Measurements from ENCODE around the gene ZG16B. TPM values are rescaled to one million over a fixed set of nuclear protein-coding genes. Genes with fewer than 3 reads are reported as not detected.

Gene ZG16B
- total RNA-seq, 2 experiments from 2014 or later: 0.22 to 0.64 TPM

DNA sequence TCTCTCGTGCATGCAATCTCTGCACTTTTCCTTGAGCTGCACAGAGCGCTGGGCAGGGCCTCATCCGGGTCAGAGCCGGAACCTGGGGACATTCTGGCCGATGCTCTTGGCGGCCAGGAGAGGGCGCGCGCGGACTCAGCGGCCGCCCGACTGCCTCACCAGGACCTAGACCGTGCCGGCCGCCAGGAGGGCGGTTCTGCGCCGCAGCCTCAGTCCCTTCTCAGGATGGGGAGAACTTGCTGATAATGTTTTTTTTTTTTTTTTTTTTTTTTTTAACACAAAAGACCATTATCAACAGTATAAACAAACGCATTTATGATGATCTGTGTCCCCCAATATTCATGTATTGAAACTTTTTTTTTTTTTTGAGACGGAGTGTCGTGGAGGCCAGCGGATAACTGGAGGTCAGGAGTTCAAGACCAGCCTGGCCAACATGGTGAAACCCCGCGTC, 44.8 kb downstream of the ZG16B start:
- Mint-ChIP-seq H3K9me3 (no peaks in the 10 kb centered on the region), H3K4me1 (ENCODE audit: low read depth) (no peaks in the 10 kb centered on the region), H3K36me3 (ENCODE audit: low read depth) (no peaks in the 10 kb centered on the region), H3K27me3 (ENCODE audit: low read depth) (no peaks in the 10 kb centered on the region), H3K27ac (no peak overlapping the region), H3K4me3 (no peak overlapping the region)
- intact Hi-C loops (cut with micrococcal nuclease): loop anchor here (1.0 to 2.0 kb wide), 3 partner anchors 30 to 52 kb away; no protein-coding TSS in a partner anchor
- DNase-seq: peak; percentile 72
- CTCF ChIA-PET: interaction anchor here (0.5 to 2.9 kb wide), 7 partner anchors 25 to 614 kb away, joined by 3 to 12 read pairs (median 3); no protein-coding TSS in a partner anchor

DNA sequence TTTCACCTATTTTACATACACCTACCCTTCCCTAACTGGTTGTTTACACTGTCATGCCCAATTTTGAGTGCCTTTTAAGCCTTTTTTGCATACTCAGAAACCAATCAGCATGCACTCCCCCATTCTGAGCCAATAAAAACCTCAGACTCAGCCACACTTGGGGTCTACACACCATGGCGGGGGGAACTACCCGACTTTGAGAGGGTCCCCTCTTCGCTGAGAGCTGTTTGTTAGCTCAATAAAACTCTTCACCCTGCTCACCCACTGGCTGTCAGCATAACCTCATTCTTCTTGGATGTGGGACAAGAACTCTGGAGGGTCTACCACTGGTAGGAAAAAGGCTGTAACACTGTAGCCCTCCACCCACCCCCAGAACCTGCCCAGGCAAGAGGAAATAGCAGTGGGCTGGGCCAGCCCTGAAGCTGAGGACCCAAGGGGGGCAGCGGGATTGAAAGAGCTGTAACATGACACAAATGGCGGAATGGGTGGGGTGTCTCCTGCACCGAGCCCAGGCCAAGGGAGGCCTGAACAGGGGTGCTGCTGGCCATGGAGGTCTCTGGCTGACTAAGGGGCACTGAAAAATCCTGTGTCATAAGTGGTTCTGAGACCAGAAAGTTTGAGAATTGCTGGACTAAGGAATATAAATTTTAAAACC, 49.9 kb downstream of the ZG16B start:
- Mint-ChIP-seq H3K36me3 (ENCODE audit: low read depth) (no peaks in the 10 kb centered on the region), H3K27ac (no peak overlapping the region), H3K4me3 (no peak overlapping the region), H3K9me3 (no peaks in the 10 kb centered on the region), H3K27me3 (ENCODE audit: low read depth) (no peaks in the 10 kb centered on the region), H3K4me1 (ENCODE audit: low read depth) (peaks cover 8% of the 10 kb centered on the region)
- CTCF ChIA-PET: interaction anchor here (0.8 to 2.9 kb wide), 4 partner anchors 12 to 47 kb away, joined by 3 to 9 read pairs (median 4); no protein-coding TSS in a partner anchor
- DNase-seq: no peak
- intact Hi-C loops (cut with micrococcal nuclease): no loop called here

Other genes starting within 250 kb of the ZG16B start
- gene KCTD5, start 147.8 kb upstream of the ZG16B start, total RNA-seq: 10 to 100 TPM; 21.8 to 24.1 TPM
- gene PRSS27, start 110.1 kb upstream of the ZG16B start, total RNA-seq: 1 to 10 TPM; 1.7 to 2.4 TPM
- gene SRRM2, start 77.7 kb upstream of the ZG16B start, total RNA-seq: 100 to 1,000 TPM; 607 to 649 TPM
- gene ELOB, start 53.0 kb upstream of the ZG16B start, total RNA-seq: 100 to 1,000 TPM; 177 to 189 TPM
- gene PRSS33, start 42.7 kb upstream of the ZG16B start, total RNA-seq: under 1 TPM; 0.12 to 0.17 TPM
- gene PRSS41, start 31.8 kb upstream of the ZG16B start, total RNA-seq: not detected
- 1 to 10 TPM; 3.3 to 4.1 TPM for gene PRSS21, start 13.1 kb upstream of the ZG16B start, total RNA-seq
- not detected for gene PRSS22, start 27.9 kb downstream of the ZG16B start, total RNA-seq
- gene FLYWCH2, start 52.9 kb downstream of the ZG16B start, total RNA-seq: 10 to 100 TPM; 12.7 to 15.2 TPM
- gene FLYWCH1, start 81.6 kb downstream of the ZG16B start, total RNA-seq: 10 to 100 TPM; 33.5 to 35.4 TPM
- gene KREMEN2, start 134.0 kb downstream of the ZG16B start, total RNA-seq: not detected
- 10 to 100 TPM; 25.8 to 28.2 TPM for gene PAQR4, start 139.0 kb downstream of the ZG16B start, total RNA-seq
- gene PKMYT1, start 150.1 kb downstream of the ZG16B start, total RNA-seq: 100 to 1,000 TPM; 128 to 136 TPM
- not detected for gene CLDN9, start 182.6 kb downstream of the ZG16B start, total RNA-seq
- not detected for gene CLDN6, start 187.9 kb downstream of the ZG16B start, total RNA-seq
- under 1 TPM; 0.88 to 0.96 TPM for gene TNFRSF12A, start 190.1 kb downstream of the ZG16B start, total RNA-seq
- gene HCFC1R1, start 193.6 kb downstream of the ZG16B start, total RNA-seq: 10 to 100 TPM; 22.6 to 26.8 TPM
- gene THOC6, start 193.7 kb downstream of the ZG16B start, total RNA-seq: 10 to 100 TPM; 40.6 to 41.0 TPM
- not detected for gene BICDL2, start 206.6 kb downstream of the ZG16B start, total RNA-seq
- gene MMP25, start 216.3 kb downstream of the ZG16B start, total RNA-seq: under 1 TPM; 0.29 to 0.37 TPM
- 100 to 1,000 TPM; 964 to 991 TPM for gene IL32, start 235.3 kb downstream of the ZG16B start, total RNA-seq